Breast epithelium (tissue), 4 donors: ENCODE measurements around the gene NEUROD2. TPM values are rescaled to one million over a fixed set of nuclear protein-coding genes. Genes with fewer than 3 reads are reported as not detected.

Experiments
- DNase-seq, 2 donors: peaks; one replicate each; pipeline ENCODE4 v3.0.0-alpha.2; 2019; ENCODE audit warnings: low spot score in 2 of 2
- H3K27ac ChIP-seq, 2 donors: fragments of 200-600 bp; sonication (generic) in 1 of 2; one replicate each; pipeline ENCODE4 v1.5.1; 2016 to 2019; ENCODE audit warnings: mild to moderate bottlenecking in 1 of 2
- H3K27me3 ChIP-seq, 2 donors: fragments of 200-600 bp; sonication (generic) in 1 of 2; one replicate each; pipeline versions ENCODE4 v1.5.1 to v1.6.0; 2017 to 2019; ENCODE audit warnings: control low read depth in 1 of 2, mild to moderate bottlenecking in 1 of 2
- H3K36me3 ChIP-seq: fragments of 200-600 bp; one replicate; pipeline ENCODE4 v1.5.1; 2019
- H3K4me1 ChIP-seq, 2 donors: fragments of 200-600 bp; sonication (generic); one replicate each; pipeline ENCODE4 v1.5.1; 2016 to 2019; ENCODE audit warnings: control low read depth in 1 of 2
- H3K4me3 ChIP-seq, 3 donors: fragments of 200-600 bp; sonication (generic); 1 replicate in 2 of 3; 2 replicates in 1 of 3; pipeline ENCODE4 v1.5.1; 2016 to 2019; ENCODE audit warnings: mild to moderate bottlenecking in 3 of 3, moderate library complexity in 2 of 3
- H3K9me3 ChIP-seq, 2 donors: fragments of 200-600 bp; sonication (generic) in 1 of 2; one replicate each; pipeline ENCODE4 v1.5.1; 2016 to 2019; ENCODE audit warnings: control low read depth in 1 of 2
- CTCF ChIP-seq, 3 donors: fragments of 450-650 bp; IDR thresholded peaks; one replicate each; pipeline ENCODE4 v1.5.1; 2016 to 2017; ENCODE audit warnings: antibody characterized with exemption in 3 of 3, mild to moderate bottlenecking in 3 of 3, moderate library complexity in 3 of 3
- POLR2A ChIP-seq: fragments of 450-650 bp; IDR thresholded peaks from one replicate; pipeline ENCODE4 v1.6.1; 2016; ENCODE audit warnings: antibody characterized with exemption, mild to moderate bottlenecking, moderate library complexity
- POLR2AphosphoS5 ChIP-seq, 3 donors: sonication (generic); formaldehyde crosslinking; IDR thresholded peaks; one replicate each; pipeline ENCODE4 v1.6.1; 2017; ENCODE audit warnings: antibody characterized with exemption in 3 of 3
- intact Hi-C: fragments of 100-400 bp; cut with DNase I; formaldehyde crosslinking; loops from one replicate; pipeline ENCODE4 v1.15.1; 2023; ENCODE audit warnings: low total_unique reads
- total RNA-seq, 3 donors: library from RNA; depleted of rRNA; stranded (reverse); fragments of >200 nt; gene quantifications; one replicate each; pipeline ENCODE4 v1.1.0, GENCODE V29; 2016

Gene NEUROD2
- total RNA-seq, 3 donors from 2014 or later = not detected

GRCh38 chr17:39631403-39631802 is 23.7 kb upstream of the NEUROD2 start:
- intact Hi-C loops = no loop called here
- peak in 1 of 2 donors; percentile 53 for DNase-seq
- H3K27me3 ChIP-seq = peaks cover 0 to 3% of the 10 kb centered on the region in 2 donors
- TF ChIP-seq CTCF (IDR thresholded peaks at IDR 0.05) (no peak), POLR2A (no peak), POLR2AphosphoS5 (IDR thresholded peaks at IDR 0.05) (no peak)
- H3K9me3 ChIP-seq = no peaks in the 10 kb centered on the region
- peaks cover 8 to 9% of the 10 kb centered on the region in 2 donors for H3K4me1 ChIP-seq
- peak overlapping the region in 1 of 3 donors; percentile 30 for H3K4me3 ChIP-seq
- H3K36me3 ChIP-seq = no peaks in the 10 kb centered on the region
- H3K27ac ChIP-seq = peak overlapping the region; percentile 91 to 93

- intact Hi-C loops = loop anchor here (10.0 kb wide), 1 partner anchor 125 kb away; no protein-coding TSS in a partner anchor
- Histone ChIP-seq H3K36me3 (no peaks in the 10 kb centered on the region), H3K4me1 (peaks cover 8 to 14% of the 10 kb centered on the region in 2 donors), H3K4me3 (no peak overlapping the region), H3K27me3 (peaks cover 0 to 3% of the 10 kb centered on the region in 2 donors), H3K27ac (peak overlapping the region; percentile 91 to 93), H3K9me3 (no peaks in the 10 kb centered on the region)
- TF ChIP-seq POLR2AphosphoS5 (IDR thresholded peaks at IDR 0.05) (no peak), CTCF (IDR thresholded peaks at IDR 0.05) (no peak), POLR2A (no peak)
- no peak for DNase-seq
Observed at GRCh38 chr17:39629898-39630297, 22.2 kb upstream of the NEUROD2 start.

GRCh38 chr17:39629494-39629880 is 21.8 kb upstream of the NEUROD2 start:
- intact Hi-C loops = loop anchor here (10.0 kb wide), 1 partner anchor 125 kb away; no protein-coding TSS in a partner anchor
- peaks cover 0 to 3% of the 10 kb centered on the region in 2 donors for H3K27me3 ChIP-seq
- peak overlapping the region; percentile 91 to 93 for H3K27ac ChIP-seq
- TF ChIP-seq POLR2AphosphoS5 (IDR thresholded peaks at IDR 0.05) (no peak), POLR2A (no peak), CTCF (IDR thresholded peaks at IDR 0.05) (no peak)
- H3K4me3 ChIP-seq = peak overlapping the region in 1 of 3 donors; percentile 22
- no peaks in the 10 kb centered on the region for H3K36me3 ChIP-seq
- H3K4me1 ChIP-seq = peaks cover 8 to 14% of the 10 kb centered on the region in 2 donors
- DNase-seq = no peak
- H3K9me3 ChIP-seq = no peaks in the 10 kb centered on the region

- Histone ChIP-seq H3K27me3 (peaks cover 0 to 3% of the 10 kb centered on the region in 2 donors), H3K4me1 (peaks cover 6 to 14% of the 10 kb centered on the region in 2 donors), H3K4me3 (peak overlapping the region in 1 of 3 donors; percentile 70), H3K9me3 (no peaks in the 10 kb centered on the region), H3K27ac (peak overlapping the region; percentile 91 to 93), H3K36me3 (no peaks in the 10 kb centered on the region)
- intact Hi-C loops = loop anchor here (10.0 kb wide), 1 partner anchor 126 kb away; no protein-coding TSS in a partner anchor
- DNase-seq = no peak
- no peak for TF ChIP-seq CTCF (IDR thresholded peaks at IDR 0.05)
- TF ChIP-seq POLR2A = no peak
- no peak for TF ChIP-seq POLR2AphosphoS5 (IDR thresholded peaks at IDR 0.05)
Observed at GRCh38 chr17:39628655-39629493, 21.2 kb upstream of the NEUROD2 start.
